NCI-H226 (cell line): ENCODE data around the gene SCAMP4.

Experiments used
- DNase-seq: peaks from one replicate; pipeline ENCODE4 v3.0.0-alpha.2; 2015

SCAMP4 gene

GRCh38 chr19:1942078-1942933 lies 37.1 kb downstream of the SCAMP4 start:
- DNase-seq = peak; percentile 41

GRCh38 chr19:1942934-1943555 lies 37.8 kb downstream of the SCAMP4 start:
- no peak for DNase-seq

- no peak for DNase-seq
Measured at GRCh38 chr19:1943661-1944087, 38.5 kb downstream of the SCAMP4 start.

- no peak for DNase-seq
Measured at GRCh38 chr19:1944088-1944915, 39.1 kb downstream of the SCAMP4 start.

- DNase-seq = no peak
Measured at GRCh38 chr19:1944916-1945561, 39.8 kb downstream of the SCAMP4 start.

GRCh38 chr19:1945899-1946298 lies 40.7 kb downstream of the SCAMP4 start:
- DNase-seq = no peak

- DNase-seq = no peak
Measured at GRCh38 chr19:1947651-1948209, 42.5 kb downstream of the SCAMP4 start.

- DNase-seq = no peak
Measured at GRCh38 chr19:1949304-1950101, 44.3 kb downstream of the SCAMP4 start.

- DNase-seq = no peak
Measured at GRCh38 chr19:1950640-1951039, 45.4 kb downstream of the SCAMP4 start.

- peak; percentile 28 for DNase-seq
Measured at GRCh38 chr19:1952635-1953034, 47.4 kb downstream of the SCAMP4 start.

- no peak for DNase-seq
Measured at GRCh38 chr19:1953037-1953436, 47.8 kb downstream of the SCAMP4 start.

- no peak for DNase-seq
Measured at GRCh38 chr19:1953441-1954094, 48.4 kb downstream of the SCAMP4 start.

- no peak for DNase-seq
Measured at GRCh38 chr19:1954532-1954933, 49.3 kb downstream of the SCAMP4 start.

- no peak for DNase-seq
Measured at GRCh38 chr19:1955171-1956121, 50.2 kb downstream of the SCAMP4 start.

GRCh38 chr19:1956122-1956494 lies 50.9 kb downstream of the SCAMP4 start:
- no peak for DNase-seq

GRCh38 chr19:1956868-1957492 lies 51.8 kb downstream of the SCAMP4 start:
- DNase-seq = no peak

- no peak for DNase-seq
Measured at GRCh38 chr19:1957562-1958248, 52.5 kb downstream of the SCAMP4 start.

GRCh38 chr19:1959928-1960589 lies 54.9 kb downstream of the SCAMP4 start:
- DNase-seq = no peak
